Heart left ventricle (tissue), 16 donors: ENCODE results near the gene CLEC2B. TPM values are rescaled to one million over a fixed set of nuclear protein-coding genes. Genes with fewer than 3 reads are reported as not detected.

Experiments
- ATAC-seq, 4 donors: fragments of 200-7000 bp; cut with Tn5 transposase; one replicate each; pipeline ENCODE4 v1.9.1; 2020 to 2022; ENCODE audit warnings: moderate library complexity in 4 of 4, mild to moderate bottlenecking in 3 of 4, moderate number of reproducible peaks in 1 of 4
- DNase-seq, 5 donors: peaks; one replicate each; pipeline ENCODE4 v3.0.0-alpha.2; 2020
- H3K27ac ChIP-seq, 12 donors: fragments of 200-600 bp; sonication (generic) in 4 of 12; one replicate each; pipeline versions ENCODE4 v1.5.0 to v1.8.0; 2016 to 2022; ENCODE audit warnings: mild to moderate bottlenecking in 2 of 12
- H3K27me3 ChIP-seq, 9 donors: fragments of 200-600 bp; sonication (generic) in 2 of 9; one replicate each; pipeline versions ENCODE4 v1.5.1 to v1.8.0; 2016 to 2022; ENCODE audit warnings: mild to moderate bottlenecking in 3 of 9
- H3K36me3 ChIP-seq, 9 donors: fragments of 200-600 bp; sonication (generic) in 2 of 9; one replicate each; pipeline versions ENCODE4 v1.5.0 to v1.8.0; 2018 to 2022; ENCODE audit warnings: mild to moderate bottlenecking in 2 of 9
- H3K4me1 ChIP-seq, 12 donors: fragments of 200-600 bp; sonication (generic) in 4 of 12; one replicate each; pipeline versions ENCODE4 v1.5.0 to v1.8.0; 2016 to 2022; ENCODE audit warnings: mild to moderate bottlenecking in 3 of 12
- H3K4me3 ChIP-seq, 12 donors: fragments of 200-600 bp; sonication (generic) in 4 of 12; one replicate each; pipeline versions ENCODE4 v1.5.0 to v1.8.0; 2017 to 2022; ENCODE audit warnings: mild to moderate bottlenecking in 9 of 12, moderate library complexity in 4 of 12
- H3K9me3 ChIP-seq, 12 donors: fragments of 200-600 bp; sonication (generic) in 4 of 12; one replicate each; pipeline versions ENCODE4 v1.5.0 to v1.8.0; 2016 to 2022; ENCODE audit warnings: mild to moderate bottlenecking in 1 of 12
- POLR2A ChIP-seq, 2 donors: fragments of 450-650 bp; IDR thresholded peaks; one replicate each; pipeline ENCODE4 v1.6.1; 2017; ENCODE audit warnings: antibody characterized with exemption in 2 of 2, mild to moderate bottlenecking in 2 of 2, moderate library complexity in 2 of 2
- WGBS, 4 donors: extraction: QIAGEN DNeasy Blood & Tissue Kit in 2 of 4; methylation state at CpG; one replicate each; pipeline versions ENCODE4 v1.1.5 to v1.1.7; 2013 to 2018; 5-methylcytosine and 5-hydroxymethylcytosine counted together
- intact Hi-C, 10 donors: fragments of 100-400 bp; cut with DNase I; formaldehyde crosslinking; loops; one replicate each; pipeline versions ENCODE4 v1.11.1 to v1.14.2; 2022
- polyA plus RNA-seq, 2 donors: library from polyadenylated mRNA; stranded (reverse); fragments of 200-250 nt; gene quantifications; one replicate each; pipeline ENCODE4 v1.2.3, GENCODE V29; 2013
- total RNA-seq, 9 donors: library from RNA; depleted of rRNA in 2 of 9; stranded (reverse); fragments of >200 nt in 2 of 9; fragmentation: NEBNext Ultra II Directional in 3 of 9; extraction: Animal tissue kit (Norgen Biotek cat#: 25700) in 3 of 9; gene quantifications; one replicate each; pipeline versions ENCODE4 v1.1.0 to v1.2.4, GENCODE V29; 2016 to 2023
- TF ChIP-seq, protein P1 (sequence below), 12 donors: fragments of 200-600 bp; sonication (generic) in 4 of 12; IDR thresholded peaks; one replicate each; pipeline versions ENCODE4 v1.5.0 to v1.8.0; 2018 to 2022; ENCODE audit warnings: antibody characterized with exemption in 12 of 12, mild to moderate bottlenecking in 5 of 12
- donor health status: ischemic (EF 13 %, LVEDD 7.1; RV severe dilation, severe dysfunction).
- donor health status: healthy with polysubstance abuse.
- donor health status: DM: no; HTN: yes; CAD: no.
- donor health status: DM: no; HTN: no; CAD: no.
- donor health status: ischemic (EF 25% LVEDD 6.9; RV normal size, moderate dysfunction).
- donor health status: ischemic (EF 25% LVEDD 5.7; RV mildly dilated, moderate dysfunction).
- donor health status: healthy.
- donor health status: DM: yes; HTN: yes; CAD: no.
- donor health status: ischemic (EF 35%, LVEDD 5.7; RV mildly dilated, moderate dysfunction).
- donor health status: nonischemic (EF 11% LVEDD 7.7; RV severe dilation, severe dysfunction).
- donor health status: DM: yes; HTN: yes; CAD: no.
- donor health status: PGD.
- donor health status: ischemic (EF 29% LVEDD 5.4; RV normal size, mild dysfunction).
- donor health status: nonischemic (EF 23%, LVEDD 6.1; RV moderate dilation, normal function).

The CLEC2B gene
- total and polyA plus RNA-seq, 11 donors: 2.7 to 18.8 (median 4.5) TPM

- H3K27ac ChIP-seq: peak overlapping the region; percentile 70 to 95 (median 82)
- intact Hi-C loops: no loop called here
- no peaks in the 10 kb centered on the region for H3K27me3 ChIP-seq
- H3K36me3 ChIP-seq: no peaks in the 10 kb centered on the region
- peak overlapping the region in 11 of 12 donors; percentile 31 to 72 (median 52) for H3K4me3 ChIP-seq
- H3K4me1 ChIP-seq: peaks cover 0 to 21% (median 2%) of the 10 kb centered on the region in 12 donors
- 55 to 62% (median 58%) methylated on average over 2 of the region's 2 CpGs for WGBS, 4 donors
- TF ChIP-seq, protein P1, sequence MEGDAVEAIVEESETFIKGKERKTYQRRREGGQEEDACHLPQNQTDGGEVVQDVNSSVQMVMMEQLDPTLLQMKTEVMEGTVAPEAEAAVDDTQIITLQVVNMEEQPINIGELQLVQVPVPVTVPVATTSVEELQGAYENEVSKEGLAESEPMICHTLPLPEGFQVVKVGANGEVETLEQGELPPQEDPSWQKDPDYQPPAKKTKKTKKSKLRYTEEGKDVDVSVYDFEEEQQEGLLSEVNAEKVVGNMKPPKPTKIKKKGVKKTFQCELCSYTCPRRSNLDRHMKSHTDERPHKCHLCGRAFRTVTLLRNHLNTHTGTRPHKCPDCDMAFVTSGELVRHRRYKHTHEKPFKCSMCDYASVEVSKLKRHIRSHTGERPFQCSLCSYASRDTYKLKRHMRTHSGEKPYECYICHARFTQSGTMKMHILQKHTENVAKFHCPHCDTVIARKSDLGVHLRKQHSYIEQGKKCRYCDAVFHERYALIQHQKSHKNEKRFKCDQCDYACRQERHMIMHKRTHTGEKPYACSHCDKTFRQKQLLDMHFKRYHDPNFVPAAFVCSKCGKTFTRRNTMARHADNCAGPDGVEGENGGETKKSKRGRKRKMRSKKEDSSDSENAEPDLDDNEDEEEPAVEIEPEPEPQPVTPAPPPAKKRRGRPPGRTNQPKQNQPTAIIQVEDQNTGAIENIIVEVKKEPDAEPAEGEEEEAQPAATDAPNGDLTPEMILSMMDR (IDR thresholded peaks at IDR 0.05): no peak
- DNase-seq (peak in 2 of 5 donors; percentile 11 to 24), ATAC-seq (peak in 1 of 4 donors; percentile 37)
- H3K9me3 ChIP-seq: no peaks in the 10 kb centered on the region
Measured at GRCh38 chr12:9870286-9870866, 1.2 kb upstream of the CLEC2B start.

DNA sequence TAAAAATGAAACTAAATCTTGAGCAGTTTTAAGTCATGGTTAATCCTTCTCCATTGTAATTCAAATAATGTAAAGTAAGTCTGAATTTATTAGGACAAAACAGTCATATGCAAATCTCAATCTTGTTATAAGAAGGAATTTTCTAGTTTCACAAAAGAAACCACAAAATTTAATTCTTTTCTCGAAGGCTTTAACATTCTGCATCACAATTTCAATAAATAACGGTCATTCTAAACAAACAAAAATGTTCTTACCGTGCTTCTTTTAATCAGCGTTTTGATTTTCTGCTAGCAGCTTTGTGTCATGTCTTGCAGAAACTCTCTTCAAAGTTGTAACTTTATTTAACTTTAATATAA lies 225 bp downstream of the CLEC2B start:
- Histone ChIP-seq H3K9me3 (peaks cover 0 to 9% (median 4%) of the 10 kb centered on the region in 12 donors), H3K4me3 (peak overlapping the region; percentile 1 to 72 (median 51)), H3K4me1 (peaks cover 0 to 33% (median 2%) of the 10 kb centered on the region in 12 donors), H3K27ac (peak overlapping the region; percentile 70 to 95 (median 82)), H3K36me3 (no peaks in the 10 kb centered on the region), H3K27me3 (no peaks in the 10 kb centered on the region)
- TF ChIP-seq, protein P1 (IDR thresholded peaks at IDR 0.05): no peak
- no peak for TF ChIP-seq POLR2A (IDR thresholded peaks at IDR 0.05)
- DNase-seq: no peak
- ATAC-seq: no peak
- intact Hi-C loops: no loop called here
- WGBS, 4 donors: 46 to 56% (median 49%) methylated on average over 4 of the region's 4 CpGs

GRCh38 chr12:9868311-9868801 lies 798 bp downstream of the CLEC2B start:
- peaks cover 0 to 15% (median 5%) of the 10 kb centered on the region in 12 donors for H3K9me3 ChIP-seq
- no peaks in the 10 kb centered on the region for H3K27me3 ChIP-seq
- H3K27ac ChIP-seq: peak overlapping the region; percentile 70 to 95 (median 82)
- 54 to 59% (median 57%) methylated on average over 11 of the region's 11 CpGs for WGBS, 4 donors
- intact Hi-C loops: no loop called here
- H3K4me3 ChIP-seq: peak overlapping the region; percentile 1 to 72 (median 51)
- H3K36me3 ChIP-seq: no peaks in the 10 kb centered on the region
- TF ChIP-seq, protein P1 (IDR thresholded peaks at IDR 0.05): no peak
- no peak for ATAC-seq
- DNase-seq: no peak
- H3K4me1 ChIP-seq: peaks cover 0 to 37% (median 2%) of the 10 kb centered on the region in 12 donors

DNA sequence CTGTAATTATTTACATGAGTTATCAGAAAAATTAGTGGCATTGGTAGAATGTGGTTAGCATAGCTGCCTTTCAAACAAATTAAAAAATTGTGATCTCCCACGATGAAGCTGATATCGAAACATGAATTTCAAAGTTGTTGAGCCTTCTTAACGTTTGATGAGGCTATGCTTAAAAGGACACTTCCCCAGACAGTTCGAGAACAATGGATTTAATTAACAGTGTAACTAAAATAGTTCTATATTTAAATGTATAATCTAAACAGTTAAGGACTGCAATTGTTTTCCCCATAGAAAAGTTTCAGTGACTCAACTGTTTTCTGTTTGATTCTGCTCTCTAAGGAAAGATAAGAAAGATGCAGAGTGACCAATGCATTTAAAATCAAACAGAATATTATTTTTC lies 1.6 kb downstream of the CLEC2B start:
- intact Hi-C loops: no loop called here
- 42 to 46% (median 43%) methylated on average over 4 of the region's 4 CpGs for WGBS, 4 donors

More for the DNA sequence above, 1.6 kb downstream of the CLEC2B start:
- H3K4me3 ChIP-seq: peak overlapping the region in 11 of 12 donors; percentile 31 to 72 (median 52)
- peak overlapping the region in 10 of 12 donors; percentile 4 to 95 (median 80) for H3K27ac ChIP-seq
- DNase-seq (no peak), ATAC-seq (no peak)
- peaks cover 0 to 37% (median 2%) of the 10 kb centered on the region in 12 donors for H3K4me1 ChIP-seq
- peaks cover 0 to 21% (median 5%) of the 10 kb centered on the region in 12 donors for H3K9me3 ChIP-seq
- TF ChIP-seq, protein P1 (IDR thresholded peaks at IDR 0.05): no peak
- TF ChIP-seq POLR2A (IDR thresholded peaks at IDR 0.05): no peak
- no peaks in the 10 kb centered on the region for H3K36me3 ChIP-seq
- H3K27me3 ChIP-seq: no peaks in the 10 kb centered on the region
